ENCODE results near the gene MR1.

Gene MR1

DNA sequence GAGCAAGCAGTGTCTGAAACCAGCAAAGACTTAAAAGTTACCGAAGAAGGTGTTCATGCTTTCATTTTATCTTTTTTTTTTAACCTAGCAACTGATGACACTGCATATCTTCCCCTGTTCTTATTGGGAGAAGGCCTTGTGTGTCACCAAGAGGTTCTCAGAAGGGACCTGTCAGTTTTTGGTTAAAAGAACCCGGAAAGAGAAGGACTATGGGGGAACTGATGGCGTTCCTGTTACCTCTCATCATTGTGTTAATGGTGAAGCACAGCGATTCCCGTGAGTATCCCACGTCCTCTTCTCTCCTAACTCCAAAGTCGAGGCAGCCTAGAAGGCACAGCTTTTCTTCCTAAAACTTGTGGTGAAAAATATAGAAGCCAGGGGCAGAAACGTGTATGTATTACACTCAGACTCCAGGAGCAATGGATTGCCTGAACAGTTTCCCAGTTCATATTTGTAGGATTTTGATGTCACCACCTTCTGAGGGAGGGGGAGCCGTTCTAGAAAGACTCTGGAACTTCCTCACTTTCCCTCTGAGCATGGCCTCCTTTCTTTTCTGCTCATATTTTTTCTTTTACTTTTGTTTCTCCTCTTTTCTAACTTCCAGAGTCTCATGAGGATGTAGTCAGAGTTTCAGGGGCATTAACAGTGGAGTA, at the start of gene MR1:
MR1 (plus strand) TSS at position 185 of the 653 bp plus-strand sequence; CDS start at position 210, 25 bp downstream.
- peak; percentile 68 for DNase-seq (ENCODE audit: low read depth)

DNA sequence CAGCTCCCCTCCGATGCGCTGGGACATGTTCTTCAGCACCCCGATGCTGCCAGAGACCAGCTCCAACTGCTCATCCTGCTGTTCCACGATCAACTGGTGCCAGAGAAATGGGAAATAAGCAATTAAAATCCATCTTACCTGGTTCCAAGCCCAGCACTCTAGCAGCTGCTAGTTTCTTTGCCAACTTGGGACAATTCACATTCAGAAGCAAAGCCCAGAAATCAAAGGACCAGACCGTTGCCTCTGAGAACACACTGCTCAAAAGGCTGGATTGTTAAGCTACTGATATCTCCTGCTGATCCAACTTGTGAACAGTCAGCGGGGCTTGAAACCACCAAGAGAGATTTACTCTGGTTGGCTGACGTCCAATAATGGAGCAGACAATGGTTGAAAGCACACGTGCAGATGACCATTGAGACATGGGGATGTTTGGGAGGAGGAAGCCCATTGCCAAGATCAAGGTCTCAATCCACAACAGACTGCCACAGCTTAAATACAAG, 45.5 kb upstream of the MR1 start:
- no peak for DNase-seq (ENCODE audit: low read depth)

DNA sequence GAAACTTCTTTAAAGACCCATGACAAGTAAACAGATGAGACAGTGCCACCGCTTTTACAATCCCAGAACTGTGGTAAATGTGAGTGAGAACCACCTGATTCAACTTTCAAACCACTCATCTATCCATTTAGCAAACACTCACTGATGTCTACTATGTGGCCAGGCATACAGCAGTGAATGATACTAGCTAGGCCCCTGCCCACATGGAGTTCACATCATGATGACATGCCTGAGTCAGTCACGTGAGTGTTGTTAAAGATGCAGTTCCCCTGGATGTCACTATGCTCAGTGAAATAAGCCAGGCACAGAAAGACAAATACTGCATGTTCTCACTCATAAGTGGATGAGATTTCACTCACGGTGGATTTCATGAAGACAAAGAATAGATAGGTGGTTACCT, 39.5 kb upstream of the MR1 start:
- no peak for DNase-seq (ENCODE audit: low read depth)

DNA sequence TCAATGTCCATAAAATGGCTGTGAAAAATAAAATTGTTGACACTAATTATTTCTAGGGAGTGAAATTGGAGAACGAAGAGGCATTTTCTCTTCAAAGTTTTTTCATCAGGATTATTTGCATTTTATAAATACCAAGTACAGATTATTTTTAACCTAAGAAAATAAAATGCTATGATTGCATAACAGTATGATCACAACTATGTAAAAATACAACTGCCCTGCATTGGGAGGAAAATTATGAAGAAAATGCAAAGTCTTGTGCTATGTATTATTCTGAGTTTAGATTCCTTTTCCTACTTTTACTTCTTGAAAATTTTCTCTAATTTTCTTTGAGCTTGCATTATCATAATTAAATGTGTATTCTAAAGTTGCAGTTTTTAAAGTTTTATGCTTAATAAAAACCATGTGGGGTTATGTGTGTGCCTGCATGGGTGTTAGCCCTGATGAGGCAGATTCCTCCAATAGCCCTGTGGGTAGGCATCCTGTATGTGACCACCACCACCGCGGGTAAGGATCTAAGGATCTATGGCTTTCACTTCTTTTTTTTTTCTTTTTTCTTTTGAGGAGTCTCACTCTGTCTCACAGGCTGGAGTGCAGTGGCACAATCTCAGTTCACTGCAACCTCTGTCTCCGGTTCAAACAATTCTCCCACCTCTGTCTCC, 35.8 kb upstream of the MR1 start:
- DNase-seq (ENCODE audit: low read depth), result no peak

DNA sequence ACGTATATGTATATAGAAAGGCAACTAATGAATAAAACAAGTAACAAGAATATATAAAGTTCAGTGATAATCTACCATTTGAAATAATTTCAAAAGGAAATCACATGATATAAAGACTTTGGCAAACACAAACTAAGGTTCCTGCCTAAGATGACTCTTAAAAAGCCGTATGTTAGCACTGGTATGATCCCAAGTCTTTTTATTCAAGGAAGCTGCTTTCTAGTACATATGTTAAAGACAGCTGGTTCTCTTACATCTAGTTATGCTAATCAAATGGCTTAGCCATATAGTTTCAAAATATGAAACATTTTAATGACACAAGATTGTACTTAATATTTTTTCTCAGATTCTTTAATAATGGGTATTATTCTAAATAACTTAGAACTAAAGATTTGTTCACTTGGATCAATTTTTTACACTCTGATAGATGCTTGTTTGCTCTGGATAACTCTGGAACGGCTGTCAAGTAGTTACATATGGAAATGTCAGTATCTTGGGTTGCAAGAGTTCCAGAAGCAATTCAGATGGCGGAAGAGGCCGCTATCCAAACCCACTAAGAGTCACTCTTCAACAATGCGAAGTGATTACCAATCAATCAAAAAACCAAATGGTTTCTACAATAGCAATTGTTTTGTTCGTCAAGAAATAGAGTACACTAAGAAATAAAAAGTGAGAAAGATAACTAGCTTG, 32.5 kb upstream of the MR1 start:
- DNase-seq (ENCODE audit: low read depth), result no peak

DNA sequence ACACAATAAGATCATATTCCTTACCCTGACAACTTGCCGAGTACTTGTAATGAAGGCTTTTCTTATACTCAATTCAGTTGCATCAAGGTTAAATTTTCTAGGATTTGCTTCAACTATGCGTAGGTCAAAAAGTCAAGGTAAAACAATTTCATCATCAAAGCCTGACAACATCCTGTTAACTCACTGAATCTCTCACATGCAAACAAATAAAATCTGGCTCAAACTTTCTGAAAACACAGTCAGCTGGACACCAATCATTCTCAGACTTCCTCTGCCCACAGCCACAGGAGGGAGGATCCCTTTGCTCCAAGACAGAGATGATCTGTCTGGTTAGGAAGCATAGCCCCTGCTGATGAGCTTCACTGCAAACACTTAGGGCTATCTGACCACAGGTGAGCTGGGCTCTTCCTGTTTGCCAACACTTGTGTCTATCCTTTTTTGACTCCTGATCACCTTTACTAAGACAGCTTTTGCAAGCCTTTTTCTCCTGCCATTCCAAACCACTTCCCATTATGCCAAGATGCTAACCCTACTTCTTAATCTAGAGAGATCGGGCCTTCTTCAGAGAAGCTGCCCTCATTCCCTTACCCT, 31.1 kb upstream of the MR1 start:
- no peak for DNase-seq (ENCODE audit: low read depth)

DNA sequence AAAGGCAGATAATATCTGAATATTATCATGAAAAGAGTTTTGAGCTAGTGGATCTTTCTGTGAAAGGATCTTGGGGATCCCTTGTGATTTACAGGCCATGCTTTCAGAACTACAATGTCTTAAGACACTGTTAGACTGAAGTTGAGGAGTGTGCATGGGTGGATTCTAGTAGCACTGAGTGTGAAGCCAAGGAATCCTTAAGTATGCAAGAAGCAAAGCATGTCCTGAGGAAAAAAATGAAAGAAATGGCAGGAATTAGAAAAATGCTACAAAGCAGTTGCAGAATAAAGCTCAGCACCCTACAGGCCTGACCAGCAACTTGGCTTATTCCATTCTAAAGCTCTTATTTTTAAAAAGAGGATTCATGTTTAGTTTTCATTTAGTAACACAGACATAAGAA, 23.0 kb upstream of the MR1 start:
- DNase-seq (ENCODE audit: low read depth), result no peak

DNA sequence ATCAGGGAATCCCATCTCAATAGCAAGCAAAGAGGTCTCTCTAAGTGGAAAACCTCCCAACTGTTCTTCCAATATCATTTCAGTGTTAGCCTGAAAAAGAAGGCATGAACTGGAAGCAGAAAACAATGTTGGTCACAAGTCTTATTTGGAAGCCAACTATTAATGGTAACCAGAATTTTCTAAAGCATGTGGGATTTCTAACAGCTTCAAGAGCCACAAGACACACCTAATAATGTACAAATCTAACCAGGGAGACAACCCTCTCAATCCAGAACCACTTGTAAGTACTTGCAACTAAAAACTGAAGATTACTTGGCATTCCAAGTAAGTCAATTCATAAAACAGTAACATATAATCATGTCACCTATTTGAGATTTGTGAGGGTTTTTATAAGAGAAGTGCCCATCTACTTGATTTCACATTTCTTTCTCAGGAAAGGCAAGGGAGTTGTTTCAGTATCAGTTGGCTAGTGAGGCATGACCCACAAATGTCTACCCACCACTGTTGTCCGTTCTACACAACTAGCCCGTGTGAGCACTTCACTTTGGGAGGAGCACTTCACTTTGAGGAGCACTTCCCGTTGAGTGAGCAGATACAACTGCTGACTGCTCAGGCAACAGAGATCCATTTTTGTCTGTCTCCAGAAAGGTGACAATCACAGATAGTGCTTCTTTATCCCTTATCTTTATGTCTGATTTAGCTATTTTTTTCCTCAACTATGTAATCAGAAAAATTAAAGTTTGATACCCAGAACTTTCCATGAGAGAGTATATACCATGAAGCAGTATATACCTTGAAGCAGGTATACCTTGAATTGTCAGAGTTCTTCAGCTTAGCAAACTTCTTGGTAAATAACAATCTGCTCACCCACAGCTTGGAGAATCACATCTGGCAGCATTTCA, 22.2 kb upstream of the MR1 start:
- DNase-seq (ENCODE audit: low read depth), result no peak

DNA sequence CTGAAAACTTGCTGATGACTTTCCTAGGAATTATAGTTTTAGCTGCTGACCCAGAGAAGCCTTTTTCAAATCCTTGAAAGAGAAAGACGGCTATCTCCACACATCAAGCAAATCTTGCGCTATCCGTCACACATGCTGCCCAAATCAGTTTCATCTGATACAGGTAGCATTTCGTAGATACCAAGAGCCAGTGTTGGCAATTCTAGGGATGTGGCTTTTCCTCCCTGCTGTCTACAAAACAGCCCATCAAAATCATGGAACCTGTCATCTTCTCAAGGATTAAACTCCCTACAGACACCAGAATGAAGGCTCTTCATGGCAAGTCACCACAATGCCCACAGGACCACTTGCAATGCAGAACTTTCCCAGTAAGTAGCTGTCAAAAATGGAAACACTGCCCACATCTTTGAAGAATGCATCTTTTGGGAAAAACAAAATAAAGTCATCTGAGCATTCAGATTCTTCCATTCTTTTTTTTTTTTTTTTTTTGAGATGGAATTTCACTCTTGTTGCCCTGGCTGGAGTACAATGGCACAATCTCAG, 21.5 kb upstream of the MR1 start:
- DNase-seq (ENCODE audit: low read depth), result no peak

DNA sequence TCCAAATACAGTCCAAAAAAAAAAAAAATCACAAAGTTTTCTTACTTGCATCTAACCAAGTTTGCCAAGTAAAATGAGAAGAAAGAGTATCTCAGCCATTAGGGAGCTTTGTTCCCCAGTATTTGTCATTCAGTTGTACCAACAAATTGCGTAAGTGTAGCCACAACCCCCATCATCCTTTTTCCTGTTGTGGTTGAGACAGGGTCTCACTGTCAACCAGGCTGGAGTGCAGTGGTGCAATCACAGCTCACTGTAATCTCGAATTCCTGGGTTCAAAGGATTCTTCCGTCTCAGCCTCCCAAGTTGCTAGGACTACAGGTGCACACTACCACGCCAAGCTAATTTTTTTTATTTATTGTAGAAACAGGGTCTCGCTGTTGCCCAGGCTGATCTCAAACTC, 20.6 kb upstream of the MR1 start:
- no peak for DNase-seq (ENCODE audit: low read depth)

DNA sequence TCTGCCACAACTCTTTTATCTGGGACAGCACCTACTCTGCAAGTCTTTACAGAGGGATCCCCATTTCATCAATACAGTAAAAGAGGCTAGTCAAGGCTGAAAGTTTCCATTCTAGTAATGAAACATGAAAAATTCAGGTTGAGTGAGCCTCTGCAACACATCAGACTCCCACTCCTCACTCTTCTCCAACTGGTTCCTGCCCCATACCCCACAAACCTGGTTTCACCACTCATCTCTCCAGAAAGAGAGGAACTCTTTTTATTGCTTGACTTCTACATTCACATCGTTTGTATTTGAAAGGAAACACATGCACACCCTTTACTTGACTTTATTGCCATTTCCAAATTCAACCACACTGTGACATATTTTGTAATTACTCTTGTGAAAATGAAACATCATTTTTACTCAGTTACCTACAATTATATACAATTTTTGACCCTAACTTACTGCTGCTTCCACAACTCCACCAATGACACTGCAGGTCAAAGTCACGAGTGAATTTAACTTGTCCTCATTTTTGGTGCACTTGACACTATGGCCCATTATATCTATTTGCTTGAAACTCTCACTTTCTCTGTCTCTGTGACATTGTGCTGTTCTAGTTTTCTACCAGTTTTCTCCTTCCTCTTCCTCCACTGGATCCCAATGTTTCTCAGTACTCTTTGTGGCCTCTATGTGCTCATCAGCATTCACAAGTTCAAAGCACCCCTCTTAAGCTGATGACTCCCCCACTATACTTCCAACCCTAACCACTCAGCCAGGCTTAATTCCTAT, 19.1 kb upstream of the MR1 start:
- DNase-seq (ENCODE audit: low read depth), result no peak

DNA sequence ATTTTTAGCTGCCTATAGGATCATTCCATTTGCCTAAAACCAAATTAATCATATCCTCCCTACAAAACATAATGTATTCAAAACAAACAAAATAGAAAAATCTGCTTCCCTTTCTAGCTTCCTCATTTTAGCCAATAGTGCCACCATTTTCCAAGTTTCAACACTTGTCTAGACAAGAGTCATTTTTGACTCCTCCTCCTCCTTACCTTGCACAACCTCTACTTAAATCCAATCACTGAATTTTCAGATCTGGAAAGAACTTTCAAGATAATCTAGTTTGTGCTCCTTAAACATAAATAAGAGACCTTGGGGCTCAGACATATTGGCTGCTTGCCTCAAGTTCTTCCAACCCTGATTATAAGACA, 18.6 kb upstream of the MR1 start:
- DNase-seq (ENCODE audit: low read depth), result no peak

DNA sequence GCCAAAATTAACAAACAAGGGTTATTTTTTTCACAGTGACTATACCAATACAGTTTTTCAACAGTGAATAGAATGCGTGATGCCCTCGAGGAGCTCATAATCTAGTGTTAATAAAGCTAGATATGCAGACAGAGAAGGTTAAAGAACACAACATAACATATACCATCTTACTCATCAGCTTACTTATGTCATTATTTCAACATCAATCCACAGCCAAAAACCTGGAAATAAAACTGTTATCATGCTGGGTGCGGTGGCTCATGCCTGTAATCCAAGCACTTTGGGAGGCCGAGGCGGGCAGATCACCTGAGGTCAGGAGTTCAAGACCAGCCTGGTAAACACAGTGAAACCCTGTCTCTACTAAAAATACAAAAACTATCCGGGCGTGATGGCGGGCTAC, 17.2 kb upstream of the MR1 start:
- DNase-seq (ENCODE audit: low read depth), result no peak

DNA sequence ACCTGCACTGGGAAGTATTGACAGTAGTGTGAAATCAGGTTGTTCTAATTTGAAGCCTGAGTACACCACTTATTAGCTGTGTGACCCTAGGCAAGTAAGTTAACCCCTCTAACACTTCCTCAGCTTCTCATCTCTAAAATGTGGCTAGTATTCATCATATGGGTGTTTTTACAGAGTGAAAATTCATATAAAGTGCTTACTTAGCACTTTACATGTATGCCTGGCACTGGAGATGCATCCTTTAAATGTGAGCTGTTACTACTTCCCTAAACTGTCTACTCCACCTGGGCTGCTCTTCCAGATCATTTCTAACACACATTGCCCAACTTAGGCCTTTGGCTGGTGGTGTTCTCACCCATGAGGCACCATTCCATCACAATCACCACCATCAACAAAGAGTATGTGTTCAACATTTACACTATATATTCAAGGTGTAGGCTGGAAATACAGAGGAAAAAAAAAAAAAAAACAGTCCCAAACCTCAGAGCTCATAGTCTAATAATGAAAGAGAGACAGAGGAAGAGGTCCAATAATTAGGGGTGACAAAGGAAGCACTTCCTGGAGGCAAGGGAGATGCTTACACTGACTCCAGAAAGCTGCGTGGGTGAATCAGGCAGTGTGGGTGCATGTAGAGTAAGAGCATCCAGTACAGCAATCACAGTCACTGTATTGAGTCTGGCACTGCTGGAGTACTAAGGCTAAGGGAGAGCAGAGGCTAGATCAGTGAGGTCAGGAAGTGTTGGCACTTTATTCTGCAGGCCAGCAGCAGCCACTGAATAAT, 14.7 kb upstream of the MR1 start:
- no peak for DNase-seq (ENCODE audit: low read depth)

DNA sequence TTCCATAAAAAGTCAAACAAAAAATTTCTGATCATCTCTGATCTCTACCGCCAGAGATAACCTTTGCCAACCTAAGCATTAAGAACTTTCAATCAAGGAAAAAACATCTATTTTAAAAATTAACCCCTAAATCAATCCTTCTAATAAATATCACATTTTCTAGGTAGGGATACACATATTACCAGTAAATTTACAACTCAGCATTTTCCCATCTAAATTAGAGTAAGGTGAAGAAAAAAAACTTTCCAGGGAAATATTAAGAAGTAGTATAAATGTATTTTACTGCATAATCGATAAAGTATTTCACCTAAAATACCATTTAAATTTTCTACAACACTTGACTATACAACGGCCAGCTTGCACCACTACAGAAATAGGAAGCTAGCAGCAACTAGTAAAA, 12.6 kb upstream of the MR1 start:
- no peak for DNase-seq (ENCODE audit: low read depth)

DNA sequence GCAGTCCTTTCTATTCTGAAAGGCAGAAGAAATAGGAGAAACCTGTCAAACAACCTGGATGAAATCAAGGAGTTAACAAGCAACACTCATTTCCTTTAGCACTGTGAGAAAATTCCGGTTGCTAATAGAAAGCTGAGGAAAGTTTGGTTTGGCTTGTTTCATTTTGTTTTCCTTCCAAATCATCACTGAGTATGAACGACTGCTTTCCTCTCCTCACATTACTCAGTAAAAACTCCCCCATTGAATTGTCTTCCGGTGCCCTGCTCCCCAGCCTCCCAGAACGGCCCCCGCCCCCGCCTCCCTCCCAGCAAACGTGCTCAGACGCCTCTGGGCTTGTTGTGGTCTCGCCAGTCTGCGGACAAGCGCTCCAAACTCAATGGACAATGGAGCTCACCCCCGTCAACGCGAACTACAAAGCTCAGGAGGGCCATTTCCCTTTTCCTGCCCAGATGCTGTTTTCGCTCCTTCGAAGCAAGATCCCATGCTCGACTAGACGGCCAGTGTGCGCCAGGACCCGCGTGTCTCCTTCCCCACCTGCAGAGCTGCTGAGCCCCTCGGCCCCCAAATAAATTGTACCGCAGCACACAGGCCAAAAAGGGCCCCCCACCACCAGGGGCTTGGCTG, 11.9 kb upstream of the MR1 start:
- DNase-seq (ENCODE audit: low read depth), result peak; percentile 59

DNA sequence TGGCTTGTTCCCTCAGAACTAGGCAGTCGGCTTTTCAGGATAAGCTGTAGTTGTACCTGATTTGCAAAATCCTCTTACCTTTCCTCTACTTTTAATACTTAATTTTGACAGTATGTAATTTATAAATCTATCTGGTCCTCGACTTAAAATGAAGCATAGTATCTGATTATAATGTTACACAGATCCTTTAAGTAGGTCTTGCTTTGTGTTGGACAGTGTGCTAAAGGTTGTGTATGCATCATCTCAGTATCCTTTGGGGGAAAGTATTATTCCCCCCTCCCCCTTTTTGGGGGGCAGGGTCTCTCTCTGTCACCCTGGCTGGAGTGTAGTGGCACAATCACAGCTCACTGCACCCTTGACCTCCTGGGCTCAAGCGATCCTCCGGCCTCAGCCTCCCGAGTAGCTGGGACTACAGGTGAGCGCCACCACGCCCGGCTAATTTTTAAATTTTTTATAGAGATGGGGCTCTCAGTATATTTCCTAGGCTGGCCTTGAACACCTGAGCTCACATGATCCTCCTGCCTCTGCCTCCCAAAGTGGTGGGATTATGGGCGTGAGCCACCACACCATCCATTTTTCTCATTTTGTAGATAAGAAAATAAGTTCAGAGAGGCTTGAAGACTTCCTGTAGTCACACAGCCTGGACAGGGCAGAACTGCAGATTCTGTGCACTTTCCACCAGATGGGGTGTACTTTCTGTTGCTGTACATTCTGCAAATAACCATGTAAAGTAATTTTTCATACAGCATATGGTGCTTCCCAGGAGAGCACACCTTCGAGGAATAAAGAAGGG, 10.3 kb upstream of the MR1 start:
- no peak for DNase-seq (ENCODE audit: low read depth)

DNA sequence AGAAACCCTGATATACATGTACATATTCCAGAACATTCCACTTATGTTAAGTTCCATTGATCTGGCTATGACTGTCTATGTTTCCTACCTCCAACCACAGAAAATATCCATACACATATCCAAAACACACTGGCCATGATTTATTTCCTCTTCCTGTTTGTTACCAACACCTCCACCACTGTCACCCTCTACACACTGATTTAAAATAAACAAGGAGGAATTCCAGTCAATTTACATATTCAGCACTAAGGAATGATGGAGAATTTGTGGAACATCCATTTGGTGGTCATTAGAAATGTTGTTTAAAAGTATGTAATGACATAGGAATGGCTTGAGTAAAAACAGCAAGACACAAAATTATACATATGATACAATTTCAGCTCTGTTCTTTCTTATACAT, 5.6 kb upstream of the MR1 start:
- DNase-seq (ENCODE audit: low read depth), result no peak

DNA sequence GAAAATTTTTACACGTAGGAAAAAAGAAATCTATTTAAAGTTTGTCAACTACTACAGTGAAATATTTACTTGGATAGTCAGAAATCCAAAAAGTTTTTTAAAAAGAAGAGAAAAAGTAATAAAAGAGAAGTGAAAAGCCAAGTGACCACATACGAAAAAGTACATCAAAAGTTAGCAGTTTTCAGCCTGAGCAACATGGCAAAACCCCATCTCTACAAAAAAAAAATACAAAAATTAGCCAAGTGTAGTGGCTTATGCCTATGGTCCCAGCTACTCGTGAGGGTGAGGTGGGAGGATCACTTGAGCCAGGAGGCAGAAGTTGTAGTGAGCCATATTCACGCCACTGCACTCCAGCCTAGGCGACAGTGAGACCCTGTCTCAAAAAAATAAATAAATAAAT, 5.2 kb upstream of the MR1 start:
- DNase-seq (ENCODE audit: low read depth), result no peak
